Measurements from ENCODE around the gene IL1RL2. TPM values are rescaled to one million over a fixed set of nuclear protein-coding genes. Genes with fewer than 3 reads are reported as not detected.

The IL1RL2 gene
- total and polyA plus RNA-seq, 2 of the 4 experiments (the other 2 are of a cell fraction) = 0.09 to 0.36 TPM

DNA sequence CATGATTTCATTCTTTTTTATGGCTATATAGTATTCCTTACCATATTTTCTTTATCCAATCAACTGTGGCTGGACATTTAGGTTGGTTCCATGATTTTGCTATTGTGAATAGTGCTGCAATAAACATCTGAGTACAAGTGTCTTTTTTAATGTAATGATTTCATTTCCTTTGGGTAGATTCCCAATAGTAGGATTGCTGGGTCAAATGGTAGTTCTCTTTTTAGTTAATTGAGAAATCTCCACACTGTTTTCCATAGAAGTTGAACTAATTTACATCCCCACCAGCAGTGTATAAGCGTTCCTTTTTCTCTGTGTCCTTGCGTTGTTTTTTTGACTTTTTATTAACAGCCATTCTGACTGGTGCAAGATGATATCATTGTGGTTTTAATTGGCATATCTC is 65.4 kb downstream of the IL1RL2 start (continued):
- TF ChIP-seq ELK1 (IDR thresholded peaks at IDR 0.05; ENCODE audit: borderline replicate concordance, low read depth, low read length) (no peak), MAFK (IDR thresholded peaks at IDR 0.05; ENCODE audit: low read depth, low read length) (no peak), RFX5 (IDR thresholded peaks at IDR 0.05; ENCODE audit: low read depth, low read length) (no peak), POLR2A (IDR thresholded peaks at IDR 0.05; ENCODE audit: low read depth, low read length) (no peak), NFE2L2 (IDR thresholded peaks at IDR 0.05; ENCODE audit: low read depth, low read length) (no peak)

GRCh38 chr2:102253140-102253752 is 66.4 kb downstream of the IL1RL2 start:
- ChIA-PET CTCF (interaction anchor here (1.2 kb wide), 1 partner anchor 42 kb away, joined by 3 read pairs; no protein-coding TSS in a partner anchor), POLR2A (ENCODE audit: unreplicated experiment) (no interaction called here)
- DNase-seq (no peak), ATAC-seq (ENCODE audit: low read depth) (no peak)
- H3K4me2 ChIP-seq (ENCODE audit: low read depth, low read length) = no peak overlapping the region
- no peak overlapping the region for H4K5ac ChIP-seq (ENCODE audit: low read depth, low read length)
- no peak overlapping the region for H3K18ac ChIP-seq (ENCODE audit: low read depth, low read length)
- intact Hi-C loops (cut with micrococcal nuclease) = loop anchor here (1.0 kb wide), 1 partner anchor 102 kb away; the partner anchor contains the start of gene IL18R1
- no TSS peak for BruUV-seq (replicated peaks)
- in situ Hi-C loops (cut with MboI; ENCODE audit: low sequenced_read_pairs) = loop anchor here (5.0 kb wide), 1 partner anchor 104 kb away; the partner anchor contains the start of gene IL18R1
- H3K23ac ChIP-seq (ENCODE audit: low read depth, low read length) = no peak overlapping the region
- peaks cover 2% of the 10 kb centered on the region; the same call in 1 of the 2 replicates for H3K27me3 ChIP-seq (ENCODE audit: control insufficient read depth, insufficient read depth, low read length)
- no peak overlapping the region for H3K4ac ChIP-seq (ENCODE audit: low read depth, low read length)
- WGBS, 2 experiments (ENCODE audit: extremely low coverage in 2 of 2, insufficient read length in 1 of 2) = no CpG with 5 or more reads among the region's 1 CpG
- H2BK5ac ChIP-seq (ENCODE audit: low read depth, low read length, poor library complexity, severe bottlenecking) = no peak overlapping the region
- H2BK120ac ChIP-seq (ENCODE audit: low read depth, low read length) = no peak overlapping the region
- H4K91ac ChIP-seq (ENCODE audit: insufficient read depth, low read depth, low read length) = no peak overlapping the region
- H3K79me1 ChIP-seq (ENCODE audit: low read depth in 1 of 2, low read length in 2 of 2) = no peaks in the 10 kb centered on the region
- no peak overlapping the region for H3K4me3 ChIP-seq (ENCODE audit: insufficient read depth, low read depth, low read length)
- peaks cover 4% of the 10 kb centered on the region for H3K4me1 ChIP-seq (ENCODE audit: control insufficient read depth, insufficient read depth, low read length)
- dilution Hi-C loops (cut with HindIII; ENCODE audit: low sequenced_read_pairs, unreplicated experiment) = no loop called here
- no peak overlapping the region for H3K27ac ChIP-seq (ENCODE audit: insufficient read depth, low read length)
- no peak overlapping the region for H4K8ac ChIP-seq (ENCODE audit: low read depth in 2 of 2, low read length in 2 of 2)
- H3K9me3 ChIP-seq (ENCODE audit: control insufficient read depth, insufficient read depth, low read length) = no peaks in the 10 kb centered on the region
- TF ChIP-seq CEBPB (IDR thresholded peaks at IDR 0.05; ENCODE audit: low read depth, low read length) (peak; percentile 28; the same call in 1 of the 2 replicates), NFE2L2 (IDR thresholded peaks at IDR 0.05; ENCODE audit: low read depth, low read length) (no peak)
- TF ChIP-seq, protein P1, sequence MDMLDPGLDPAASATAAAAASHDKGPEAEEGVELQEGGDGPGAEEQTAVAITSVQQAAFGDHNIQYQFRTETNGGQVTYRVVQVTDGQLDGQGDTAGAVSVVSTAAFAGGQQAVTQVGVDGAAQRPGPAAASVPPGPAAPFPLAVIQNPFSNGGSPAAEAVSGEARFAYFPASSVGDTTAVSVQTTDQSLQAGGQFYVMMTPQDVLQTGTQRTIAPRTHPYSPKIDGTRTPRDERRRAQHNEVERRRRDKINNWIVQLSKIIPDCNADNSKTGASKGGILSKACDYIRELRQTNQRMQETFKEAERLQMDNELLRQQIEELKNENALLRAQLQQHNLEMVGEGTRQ (IDR thresholded peaks at IDR 0.05; ENCODE audit: low read depth, low read length) = no peak
- H3K36me3 ChIP-seq (ENCODE audit: control insufficient read depth, insufficient read depth, low read length) = no peaks in the 10 kb centered on the region
- H2BK15ac ChIP-seq (ENCODE audit: low read depth, low read length) = no peak overlapping the region
- no peaks in the 10 kb centered on the region for H4K20me1 ChIP-seq (ENCODE audit: insufficient read depth, low read length)
- peaks cover 9% of the 10 kb centered on the region for H3K9me1 ChIP-seq (ENCODE audit: insufficient read depth, low read length)
- H2AFZ ChIP-seq (replicated peaks; ENCODE audit: low read length, poor library complexity) = no peak overlapping the region
- peak overlapping the region; percentile 20; the same call in 1 of the 2 replicates for H2AK5ac ChIP-seq (ENCODE audit: low read depth, low read length)
- no peak overlapping the region for H2AK9ac ChIP-seq (replicated peaks; ENCODE audit: low read depth, low read length, poor library complexity)
- H3K9ac ChIP-seq (ENCODE audit: low read depth, low read length) = no peak overlapping the region
- no peak overlapping the region for H3K56ac ChIP-seq (ENCODE audit: extremely low read depth, insufficient read depth, low read length)
- 0 out of 2 replicates have a peak overlapping the region, but pooled peaks have one; percentile 34 for H2BK20ac ChIP-seq (ENCODE audit: low read depth, low read length)
- H3K14ac ChIP-seq (replicated peaks; ENCODE audit: low read depth, low read length) = no peak overlapping the region

All from IMR-90 (cell line).